ENCODE measurements around the gene CD68. TPM values are rescaled to one million over a fixed set of nuclear protein-coding genes. Genes with fewer than 3 reads are reported as not detected.

Gene CD68
- total RNA-seq, 2 donors from 2014 or later, result 12.3 to 17.3 TPM

DNA sequence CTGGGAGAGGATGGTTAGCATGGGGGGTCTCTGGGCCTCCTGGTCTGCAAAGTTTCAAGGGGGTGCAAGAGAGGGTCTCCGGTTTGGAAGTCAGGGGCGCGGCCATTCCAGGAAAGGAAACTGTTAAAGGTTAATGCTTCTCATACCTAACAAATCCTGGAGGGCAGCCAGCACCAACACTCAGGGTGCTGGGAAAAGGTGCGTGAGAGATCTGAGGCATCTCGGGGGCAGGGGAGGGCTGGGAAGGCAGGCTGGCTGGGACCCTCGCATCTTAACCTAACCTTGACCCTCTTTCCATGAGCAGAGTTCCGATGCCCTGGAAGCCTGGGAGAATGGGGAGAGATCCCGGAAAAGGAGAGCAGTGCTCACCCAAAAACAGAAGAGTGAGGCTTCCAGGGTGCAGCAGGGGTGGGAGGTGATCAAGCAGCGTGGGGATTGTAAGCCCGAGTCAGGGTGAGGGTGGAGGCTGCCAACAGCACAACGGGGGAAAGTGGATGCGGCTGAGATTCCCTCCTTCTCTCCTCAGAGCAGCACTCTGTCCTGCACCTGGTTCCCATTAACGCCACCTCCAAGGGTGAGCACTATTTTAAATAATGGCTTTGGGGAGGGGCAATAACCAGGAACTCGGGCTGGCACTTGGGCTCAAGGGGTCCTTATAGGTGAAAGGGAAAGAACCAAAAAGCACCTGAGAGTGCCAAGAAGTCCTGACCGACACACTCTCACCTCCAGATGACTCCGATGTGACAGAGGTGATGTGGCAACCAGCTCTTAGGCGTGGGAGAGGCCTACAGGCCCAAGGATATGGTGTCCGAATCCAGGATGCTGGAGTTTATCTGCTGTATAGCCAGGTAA is 19.9 kb upstream of the CD68 start:
- Histone ChIP-seq H3K27ac (peak overlapping the region; percentile 92 to 96), H3K36me3 (peaks cover 0 to 4% of the 10 kb centered on the region in 2 donors), H3K9me3 (no peaks in the 10 kb centered on the region), H3K4me1 (replicated peaks) (peaks cover 52% of the 10 kb centered on the region), H3K4me3 (peak overlapping the region; percentile 22 to 25), H3K27me3 (replicated peaks; ENCODE audit: insufficient read depth) (no peaks in the 10 kb centered on the region)
- WGBS, result 57% methylated on average over 18 of the region's 18 CpGs
- intact Hi-C loops (cut with DNase I), result loop anchor here (5.0 kb wide), 2 partner anchors 122 to 207 kb away; partner anchors contain the start of genes FGF11, KCTD11 and TMEM102
- DNase-seq (ENCODE audit: low spot score), result peak; percentile 31
- TF ChIP-seq POLR2A (IDR thresholded peaks at IDR 0.05) (no peak), POLR2AphosphoS5 (IDR thresholded peaks at IDR 0.05) (no peak)
- TF ChIP-seq, protein P1, sequence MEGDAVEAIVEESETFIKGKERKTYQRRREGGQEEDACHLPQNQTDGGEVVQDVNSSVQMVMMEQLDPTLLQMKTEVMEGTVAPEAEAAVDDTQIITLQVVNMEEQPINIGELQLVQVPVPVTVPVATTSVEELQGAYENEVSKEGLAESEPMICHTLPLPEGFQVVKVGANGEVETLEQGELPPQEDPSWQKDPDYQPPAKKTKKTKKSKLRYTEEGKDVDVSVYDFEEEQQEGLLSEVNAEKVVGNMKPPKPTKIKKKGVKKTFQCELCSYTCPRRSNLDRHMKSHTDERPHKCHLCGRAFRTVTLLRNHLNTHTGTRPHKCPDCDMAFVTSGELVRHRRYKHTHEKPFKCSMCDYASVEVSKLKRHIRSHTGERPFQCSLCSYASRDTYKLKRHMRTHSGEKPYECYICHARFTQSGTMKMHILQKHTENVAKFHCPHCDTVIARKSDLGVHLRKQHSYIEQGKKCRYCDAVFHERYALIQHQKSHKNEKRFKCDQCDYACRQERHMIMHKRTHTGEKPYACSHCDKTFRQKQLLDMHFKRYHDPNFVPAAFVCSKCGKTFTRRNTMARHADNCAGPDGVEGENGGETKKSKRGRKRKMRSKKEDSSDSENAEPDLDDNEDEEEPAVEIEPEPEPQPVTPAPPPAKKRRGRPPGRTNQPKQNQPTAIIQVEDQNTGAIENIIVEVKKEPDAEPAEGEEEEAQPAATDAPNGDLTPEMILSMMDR (IDR thresholded peaks at IDR 0.05), result no peak

DNA sequence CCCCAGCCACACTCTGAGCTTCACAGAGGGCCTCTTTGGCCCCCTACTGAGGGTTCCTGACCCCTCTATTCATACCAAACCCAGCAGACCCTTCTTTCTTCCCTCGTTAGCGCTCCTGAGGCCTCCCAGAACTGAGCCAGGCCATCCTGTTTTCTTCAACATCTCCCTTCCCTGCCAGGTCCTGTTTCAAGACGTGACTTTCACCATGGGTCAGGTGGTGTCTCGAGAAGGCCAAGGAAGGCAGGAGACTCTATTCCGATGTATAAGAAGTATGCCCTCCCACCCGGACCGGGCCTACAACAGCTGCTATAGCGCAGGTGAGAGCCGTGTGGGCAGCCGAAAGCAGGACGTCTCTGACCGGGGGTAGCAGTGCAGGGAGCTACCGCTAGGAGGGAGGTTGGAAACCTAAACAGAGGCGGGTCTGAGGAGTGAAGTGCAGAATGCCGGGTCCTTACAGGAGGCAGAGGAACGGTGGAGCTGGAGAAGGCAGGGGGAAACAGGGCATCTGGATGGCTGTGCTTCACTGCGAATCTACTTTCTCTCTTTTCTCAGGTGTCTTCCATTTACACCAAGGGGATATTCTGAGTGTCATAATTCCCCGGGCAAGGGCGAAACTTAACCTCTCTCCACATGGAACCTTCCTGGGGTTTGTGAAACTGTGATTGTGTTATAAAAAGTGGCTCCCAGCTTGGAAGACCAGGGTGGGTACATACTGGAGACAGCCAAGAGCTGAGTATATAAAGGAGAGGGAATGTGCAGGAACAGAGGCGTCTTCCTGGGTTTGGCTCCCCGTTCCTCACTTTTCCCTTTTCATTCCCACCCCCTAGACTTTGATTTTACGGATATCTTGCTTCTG is 19.0 kb upstream of the CD68 start:
- peak; percentile 48 for DNase-seq (ENCODE audit: low spot score)
- H3K27ac ChIP-seq, result peak overlapping the region; percentile 92 to 96
- WGBS, result 17% methylated on average over 22 of the region's 22 CpGs

DNA sequence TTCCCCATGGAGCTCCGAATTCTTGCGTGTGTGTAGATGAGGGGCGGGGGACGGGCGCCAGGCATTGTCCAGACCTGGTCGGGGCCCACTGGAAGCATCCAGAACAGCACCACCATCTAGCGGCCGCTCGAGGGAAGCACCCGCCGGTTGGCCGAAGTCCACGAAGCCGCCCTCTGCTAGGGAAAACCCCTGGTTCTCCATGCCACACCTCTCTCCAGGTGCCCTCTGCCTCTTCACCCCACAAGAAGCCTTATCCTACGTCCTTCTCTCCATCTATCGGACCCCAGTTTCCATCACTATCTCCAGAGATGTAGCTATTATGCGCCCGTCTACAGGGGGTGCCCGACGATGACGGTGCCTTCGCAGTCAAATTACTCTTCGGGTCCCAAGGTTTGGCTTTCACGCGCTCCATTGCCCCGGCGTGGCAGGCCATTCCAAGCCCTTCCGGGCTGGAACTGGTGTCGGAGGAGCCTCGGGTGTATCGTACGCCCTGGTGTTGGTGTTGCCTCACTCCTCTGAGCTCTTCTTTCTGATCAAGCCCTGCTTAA is 18.3 kb upstream of the CD68 start:
- H3K27ac ChIP-seq, result peak overlapping the region; percentile 92 to 96
- TF ChIP-seq, protein P1 (IDR thresholded peaks at IDR 0.05), result peak; percentile 74 to 97 (median 91)
- no peak for TF ChIP-seq POLR2A (IDR thresholded peaks at IDR 0.05)
- peak; percentile 68 for TF ChIP-seq POLR2AphosphoS5 (IDR thresholded peaks at IDR 0.05)
- no peaks in the 10 kb centered on the region for H3K9me3 ChIP-seq
- under 1% methylated on average over 32 of the region's 32 CpGs for WGBS
- intact Hi-C loops (cut with DNase I), result loop anchor here (1.0 to 5.0 kb wide), 3 partner anchors 47 to 209 kb away; partner anchors contain the start of genes FGF11, KCTD11 and TMEM102
- peaks cover 52% of the 10 kb centered on the region for H3K4me1 ChIP-seq (replicated peaks)
- H3K27me3 ChIP-seq (replicated peaks; ENCODE audit: insufficient read depth), result no peaks in the 10 kb centered on the region
- peak overlapping the region; percentile 94 to 99 for H3K4me3 ChIP-seq
- peaks cover 0 to 11% of the 10 kb centered on the region in 2 donors for H3K36me3 ChIP-seq
- peak; percentile 92 for DNase-seq (ENCODE audit: low spot score)

More for the DNA sequence above, 19.0 kb upstream of the CD68 start:
- no peak for TF ChIP-seq POLR2A (IDR thresholded peaks at IDR 0.05)
- TF ChIP-seq, protein P1 (IDR thresholded peaks at IDR 0.05), result peak in 3 of 4 experiments; percentile 27 to 72 (median 72)
- Histone ChIP-seq H3K4me1 (replicated peaks) (peaks cover 52% of the 10 kb centered on the region), H3K9me3 (no peaks in the 10 kb centered on the region), H3K27me3 (replicated peaks; ENCODE audit: insufficient read depth) (no peaks in the 10 kb centered on the region), H3K4me3 (peak overlapping the region; percentile 94 to 99), H3K36me3 (peaks cover 0 to 11% of the 10 kb centered on the region in 2 donors)
- intact Hi-C loops (cut with DNase I), result loop anchor here (1.0 to 5.0 kb wide), 3 partner anchors 46 to 208 kb away; partner anchors contain the start of genes FGF11, KCTD11 and TMEM102

DNA sequence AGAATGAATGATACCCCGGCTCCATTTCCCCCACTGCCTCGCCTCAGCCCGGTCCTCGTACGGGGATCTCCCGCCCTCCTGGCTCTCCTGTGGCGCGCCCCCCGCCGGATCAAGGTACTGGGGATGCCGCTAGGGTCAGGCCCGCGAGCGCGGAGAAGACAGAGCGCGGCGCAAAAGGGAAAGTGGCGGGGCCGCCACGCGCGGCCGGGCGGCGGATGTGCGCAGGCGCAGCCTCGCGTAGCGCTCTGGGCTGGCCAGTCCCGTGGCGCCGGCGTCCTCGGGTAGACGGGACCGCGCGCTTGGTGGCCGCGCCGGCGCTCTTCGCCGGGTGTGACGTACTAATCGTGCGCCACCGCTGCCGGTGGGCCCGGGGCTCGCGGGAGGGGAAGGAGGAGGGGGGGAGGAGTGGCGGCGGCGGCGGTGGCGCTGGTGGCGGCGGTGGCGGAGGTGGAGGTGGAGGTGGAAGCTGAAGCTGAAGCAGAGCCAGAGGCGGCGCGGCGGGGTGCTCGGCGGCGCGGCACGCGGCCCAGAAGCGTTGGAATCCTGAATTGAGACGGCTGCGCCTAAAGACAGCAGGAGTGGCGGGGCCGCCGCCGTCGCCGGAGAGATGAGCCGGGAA is 17.7 kb upstream of the CD68 start, which contains the start of gene SENP3:
SENP3 (plus strand) TSS at position 331 of the 619 bp plus-strand sequence. CDS start 1,158 bp downstream, outside the sequence.
- Histone ChIP-seq H3K4me3 (peak within 1 kb of the TSS; percentile 94 to 99), H3K9me3 (no peaks in the 10 kb centered on the region), H3K27ac (peak within 1 kb of the TSS; percentile 92 to 96), H3K4me1 (replicated peaks) (peaks cover 52% of the 10 kb centered on the region), H3K36me3 (peaks cover 0 to 11% of the 10 kb centered on the region in 2 donors), H3K27me3 (replicated peaks; ENCODE audit: insufficient read depth) (no peaks in the 10 kb centered on the region)
- TF ChIP-seq POLR2AphosphoS5 (IDR thresholded peaks at IDR 0.05) (peak; percentile 79), POLR2A (IDR thresholded peaks at IDR 0.05) (peak; percentile 54)
- TF ChIP-seq, protein P1 (IDR thresholded peaks at IDR 0.05), result peak in 2 of 4 experiments; percentile 32 to 56
- intact Hi-C loops (cut with DNase I), result loop anchor here (1.0 to 5.0 kb wide), 3 partner anchors 47 to 209 kb away; partner anchors contain the start of genes FGF11, KCTD11 and TMEM102
- 1% methylated on average over 59 of the region's 82 CpGs for WGBS
- DNase-seq (ENCODE audit: low spot score), result peak; percentile 90

Data from prostate gland (tissue), 2 donors.